ENCODE measurements around the gene FERD3L. TPM values are rescaled to one million over a fixed set of nuclear protein-coding genes. Genes with fewer than 3 reads are reported as not detected.

The FERD3L gene
- total and polyA plus RNA-seq, 2 donors (not counting 1 experiment from before 2014, with no cell fraction given), result not detected

- Histone ChIP-seq H3K79me2 (ENCODE audit: control insufficient read depth, insufficient read depth, low read length) (no peaks in the 10 kb centered on the region), H4K20me1 (ENCODE audit: control insufficient read depth, extremely low read depth, insufficient read depth, low read length) (no peaks in the 10 kb centered on the region), H3K36me3 (ENCODE audit: control insufficient read depth, insufficient read depth, low read length) (no peaks in the 10 kb centered on the region), H2AFZ (ENCODE audit: low read length) (no peak overlapping the region), H3K4me3 (replicated peaks in 1 of 4; ENCODE audit: control extremely low read depth in 1 of 4, insufficient read depth in 1 of 4, low read depth in 3 of 4, low read length in 4 of 4) (no peak overlapping the region), H3K27me3 (ENCODE audit: control insufficient read depth, insufficient read depth, low read length) (peaks cover 32% of the 10 kb centered on the region), H3K9me3 (ENCODE audit: control insufficient read depth, insufficient read depth, low read depth, low read length) (no peaks in the 10 kb centered on the region), H3K4me2 (ENCODE audit: extremely low read depth, insufficient read depth, low read length) (no peak overlapping the region), H3K9ac (ENCODE audit: insufficient read depth, low read length) (no peak overlapping the region), H3K4me1 (ENCODE audit: control insufficient read depth, extremely low read depth, insufficient read depth, low read length) (no peaks in the 10 kb centered on the region), H3K27ac (ENCODE audit: insufficient read depth, low read length) (no peak overlapping the region)
- no peak for TF ChIP-seq EZH2 (IDR thresholded peaks at IDR 0.05; ENCODE audit: low read length, missing control alignments)
- TF ChIP-seq CTCF (conservative IDR thresholded peaks at IDR 0.05 in 1 of 2, IDR thresholded peaks at IDR 0.05 in 1 of 2; ENCODE audit: low read depth in 1 of 2, low read length in 2 of 2), result no peak
- no peak for DNase-seq (ENCODE audit: low read depth in 2 of 2)
Measured at GRCh38 chr7:19105546-19105945, 39.7 kb downstream of the FERD3L start.

- H3K27me3 ChIP-seq (ENCODE audit: control insufficient read depth, insufficient read depth, low read length), result peaks cover 32% of the 10 kb centered on the region
- H2AFZ ChIP-seq (ENCODE audit: low read length), result no peak overlapping the region
- no peak for DNase-seq (ENCODE audit: low read depth in 2 of 2)
- H3K36me3 ChIP-seq (ENCODE audit: control insufficient read depth, insufficient read depth, low read length), result no peaks in the 10 kb centered on the region
- H3K9me3 ChIP-seq (ENCODE audit: control insufficient read depth, insufficient read depth, low read depth, low read length), result no peaks in the 10 kb centered on the region
- no peaks in the 10 kb centered on the region for H3K79me2 ChIP-seq (ENCODE audit: control insufficient read depth, insufficient read depth, low read length)
- no peak overlapping the region for H3K4me2 ChIP-seq (ENCODE audit: extremely low read depth, insufficient read depth, low read length)
- TF ChIP-seq EZH2 (IDR thresholded peaks at IDR 0.05; ENCODE audit: low read length, missing control alignments) (no peak), CTCF (conservative IDR thresholded peaks at IDR 0.05 in 1 of 2, IDR thresholded peaks at IDR 0.05 in 1 of 2; ENCODE audit: low read depth in 1 of 2, low read length in 2 of 2) (no peak)
- no peaks in the 10 kb centered on the region for H3K4me1 ChIP-seq (ENCODE audit: control insufficient read depth, extremely low read depth, insufficient read depth, low read length)
- H3K27ac ChIP-seq (ENCODE audit: insufficient read depth, low read length), result no peak overlapping the region
- H3K4me3 ChIP-seq (replicated peaks in 1 of 4; ENCODE audit: control extremely low read depth in 1 of 4, insufficient read depth in 1 of 4, low read depth in 3 of 4, low read length in 4 of 4), result no peak overlapping the region
- no peak overlapping the region for H3K9ac ChIP-seq (ENCODE audit: insufficient read depth, low read length)
- no peaks in the 10 kb centered on the region for H4K20me1 ChIP-seq (ENCODE audit: control insufficient read depth, extremely low read depth, insufficient read depth, low read length)
Measured at GRCh38 chr7:19104811-19105210, 40.4 kb downstream of the FERD3L start.

GRCh38 chr7:19102884-19103283 is 42.3 kb downstream of the FERD3L start:
- no peak overlapping the region for H3K9ac ChIP-seq (ENCODE audit: insufficient read depth, low read length)
- H2AFZ ChIP-seq (ENCODE audit: low read length), result no peak overlapping the region
- H3K36me3 ChIP-seq (ENCODE audit: control insufficient read depth, insufficient read depth, low read length), result no peaks in the 10 kb centered on the region
- no peaks in the 10 kb centered on the region for H3K79me2 ChIP-seq (ENCODE audit: control insufficient read depth, insufficient read depth, low read length)
- TF ChIP-seq CTCF (conservative IDR thresholded peaks at IDR 0.05 in 1 of 2, IDR thresholded peaks at IDR 0.05 in 1 of 2; ENCODE audit: low read depth in 1 of 2, low read length in 2 of 2) (no peak), EZH2 (IDR thresholded peaks at IDR 0.05; ENCODE audit: low read length, missing control alignments) (no peak)
- no peak overlapping the region for H3K27ac ChIP-seq (ENCODE audit: insufficient read depth, low read length)
- no peak for DNase-seq (ENCODE audit: low read depth in 2 of 2)
- no peak overlapping the region for H3K4me2 ChIP-seq (ENCODE audit: extremely low read depth, insufficient read depth, low read length)
- no peaks in the 10 kb centered on the region for H3K9me3 ChIP-seq (ENCODE audit: control insufficient read depth, insufficient read depth, low read depth, low read length)
- peaks cover 18% of the 10 kb centered on the region for H3K27me3 ChIP-seq (ENCODE audit: control insufficient read depth, insufficient read depth, low read length)
- H4K20me1 ChIP-seq (ENCODE audit: control insufficient read depth, extremely low read depth, insufficient read depth, low read length), result no peaks in the 10 kb centered on the region
- no peak overlapping the region for H3K4me3 ChIP-seq (replicated peaks in 1 of 4; ENCODE audit: control extremely low read depth in 1 of 4, insufficient read depth in 1 of 4, low read depth in 3 of 4, low read length in 4 of 4)
- no peaks in the 10 kb centered on the region for H3K4me1 ChIP-seq (ENCODE audit: control insufficient read depth, extremely low read depth, insufficient read depth, low read length)

All from fibroblast of lung (primary cell).